ENCODE results near the gene DZIP3.

DZIP3 gene

DNA sequence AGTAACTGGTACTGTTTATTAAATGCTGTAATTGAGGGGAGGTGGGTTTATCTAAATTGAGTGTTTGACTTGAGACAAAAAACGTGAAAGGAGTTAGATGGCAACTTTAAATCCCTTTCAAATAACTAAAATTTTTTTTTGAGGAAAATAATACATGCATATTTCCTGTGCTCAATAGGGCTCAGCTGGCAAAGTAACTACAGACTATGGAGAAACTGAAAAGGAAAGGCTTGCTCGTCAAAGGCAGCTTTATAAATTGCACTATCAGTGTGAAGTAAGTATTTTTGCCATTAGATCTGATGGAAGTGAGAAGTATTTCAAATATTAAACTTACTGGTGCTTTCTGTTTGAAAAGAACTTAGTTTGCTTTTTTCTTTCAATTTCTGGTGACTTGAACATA lies 72.2 kb downstream of the DZIP3 start:
- TF ChIP-seq CTCF (IDR thresholded peaks at IDR 0.05), result no peak
- Mint-ChIP-seq H3K36me3 (ENCODE audit: low read depth) (peaks cover 39% of the 10 kb centered on the region), H3K27ac (no peak overlapping the region), H3K9me3 (peaks cover 22% of the 10 kb centered on the region), H3K4me1 (no peaks in the 10 kb centered on the region), H3K27me3 (ENCODE audit: low read depth, poor library complexity) (no peaks in the 10 kb centered on the region), H3K4me3 (no peak overlapping the region)
- DNase-seq, result no peak

DNA sequence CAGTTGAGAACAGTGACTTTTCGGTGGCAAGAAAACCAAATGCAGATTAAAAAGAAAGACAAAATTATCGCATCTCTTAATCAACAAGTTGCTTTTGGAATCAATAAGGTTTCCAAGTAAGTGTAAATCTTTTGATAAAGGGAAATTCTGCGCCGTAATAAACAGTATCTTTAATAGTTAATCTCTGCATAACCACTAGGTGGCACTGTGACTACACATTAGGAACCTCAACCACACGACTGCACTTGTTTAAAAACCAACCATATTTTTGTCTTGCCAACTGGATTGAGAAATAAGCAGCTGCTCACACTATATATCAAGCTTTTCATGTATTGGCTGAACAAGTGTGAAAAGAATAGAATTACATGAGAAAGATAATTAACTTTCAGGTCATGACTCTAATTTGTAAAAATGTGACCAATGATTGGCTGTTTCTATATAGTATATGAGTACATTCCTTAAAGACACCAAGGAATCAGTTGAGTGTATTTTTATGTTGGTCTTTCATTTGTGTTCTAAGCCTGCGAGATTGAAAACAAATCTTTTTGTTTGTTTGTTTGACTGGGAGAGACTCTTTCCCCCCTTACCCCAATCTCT lies 72.7 kb downstream of the DZIP3 start:
- peak; percentile 80 for TF ChIP-seq CTCF (IDR thresholded peaks at IDR 0.05)
- H3K4me1 Mint-ChIP-seq, result no peaks in the 10 kb centered on the region
- H3K9me3 Mint-ChIP-seq, result peaks cover 18% of the 10 kb centered on the region
- no peak overlapping the region for H3K4me3 Mint-ChIP-seq
- no peak overlapping the region for H3K27ac Mint-ChIP-seq
- peak; percentile 28 for DNase-seq
- H3K36me3 Mint-ChIP-seq (ENCODE audit: low read depth), result peaks cover 40% of the 10 kb centered on the region
- no peaks in the 10 kb centered on the region for H3K27me3 Mint-ChIP-seq (ENCODE audit: low read depth, poor library complexity)

GRCh38 chr3:108664266-108664665 lies 74.7 kb downstream of the DZIP3 start:
- no peak overlapping the region for H3K27ac Mint-ChIP-seq
- H3K4me1 Mint-ChIP-seq, result no peaks in the 10 kb centered on the region
- peaks cover 4% of the 10 kb centered on the region for H3K9me3 Mint-ChIP-seq
- no peaks in the 10 kb centered on the region for H3K27me3 Mint-ChIP-seq (ENCODE audit: low read depth, poor library complexity)
- DNase-seq, result no peak
- H3K4me3 Mint-ChIP-seq, result no peak overlapping the region
- no peak for TF ChIP-seq CTCF (IDR thresholded peaks at IDR 0.05)
- H3K36me3 Mint-ChIP-seq (ENCODE audit: low read depth), result peaks cover 47% of the 10 kb centered on the region

DNA sequence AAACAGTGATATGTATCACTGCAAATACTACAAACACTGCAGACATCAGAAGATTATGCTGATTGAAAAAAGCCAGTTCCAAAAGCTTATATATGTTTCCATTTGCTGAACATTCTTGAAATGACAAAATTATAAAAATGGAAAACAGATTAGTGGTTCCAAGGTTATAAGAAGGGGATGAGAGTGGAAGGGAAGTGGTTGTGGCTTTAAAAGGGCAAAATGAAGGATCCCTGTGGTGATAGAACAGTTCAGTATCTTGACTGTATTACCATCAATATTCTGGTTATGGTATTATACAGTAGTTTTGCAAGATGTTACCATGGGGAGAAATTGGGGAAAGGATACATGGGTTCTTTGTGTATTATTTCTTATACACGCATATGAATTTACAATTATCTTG lies 77.8 kb downstream of the DZIP3 start:
- H3K4me3 Mint-ChIP-seq, result no peak overlapping the region
- H3K4me1 Mint-ChIP-seq, result no peaks in the 10 kb centered on the region
- no peak for DNase-seq
- H3K9me3 Mint-ChIP-seq, result no peaks in the 10 kb centered on the region
- H3K27ac Mint-ChIP-seq, result no peak overlapping the region
- no peak for TF ChIP-seq CTCF (IDR thresholded peaks at IDR 0.05)
- peaks cover 75% of the 10 kb centered on the region for H3K36me3 Mint-ChIP-seq (ENCODE audit: low read depth)
- H3K27me3 Mint-ChIP-seq (ENCODE audit: low read depth, poor library complexity), result no peaks in the 10 kb centered on the region

- H3K27me3 Mint-ChIP-seq (ENCODE audit: low read depth, poor library complexity), result no peaks in the 10 kb centered on the region
- DNase-seq, result no peak
- no peak for TF ChIP-seq CTCF (IDR thresholded peaks at IDR 0.05)
- H3K36me3 Mint-ChIP-seq (ENCODE audit: low read depth), result peaks cover 71% of the 10 kb centered on the region
- no peak overlapping the region for H3K27ac Mint-ChIP-seq
- no peaks in the 10 kb centered on the region for H3K4me1 Mint-ChIP-seq
- no peak overlapping the region for H3K4me3 Mint-ChIP-seq
- no peaks in the 10 kb centered on the region for H3K9me3 Mint-ChIP-seq
Observed at GRCh38 chr3:108669208-108669607, 79.7 kb downstream of the DZIP3 start.

GRCh38 chr3:108672701-108673100 lies 83.2 kb downstream of the DZIP3 start:
- Mint-ChIP-seq H3K9me3 (no peaks in the 10 kb centered on the region), H3K27me3 (ENCODE audit: low read depth, poor library complexity) (no peaks in the 10 kb centered on the region), H3K36me3 (ENCODE audit: low read depth) (peaks cover 61% of the 10 kb centered on the region), H3K27ac (no peak overlapping the region), H3K4me1 (peaks cover 5% of the 10 kb centered on the region), H3K4me3 (no peak overlapping the region)
- no peak for DNase-seq
- TF ChIP-seq CTCF (IDR thresholded peaks at IDR 0.05), result no peak

All from nephron progenitor cell (in vitro differentiated cells).